Measurements from ENCODE around the gene TBX18.

Gene TBX18

GRCh38 chr6:84667252-84668213, 96.9 kb downstream of the TBX18 start:
- DNase-seq = no peak

- DNase-seq = no peak
Measured at GRCh38 chr6:84665401-84665800, 99.0 kb downstream of the TBX18 start.

GRCh38 chr6:84663866-84664265, 100.5 kb downstream of the TBX18 start:
- no peak for DNase-seq

- no peak for DNase-seq
Measured at GRCh38 chr6:84657486-84657885, 106.9 kb downstream of the TBX18 start.

GRCh38 chr6:84657025-84657424, 107.4 kb downstream of the TBX18 start:
- DNase-seq = no peak

GRCh38 chr6:84653027-84653551, 111.3 kb downstream of the TBX18 start:
- DNase-seq = no peak

GRCh38 chr6:84652356-84653026, 111.9 kb downstream of the TBX18 start:
- no peak for DNase-seq

GRCh38 chr6:84651583-84651982, 112.8 kb downstream of the TBX18 start:
- DNase-seq = no peak

- DNase-seq = no peak
Measured at GRCh38 chr6:84648444-84648843, 116.0 kb downstream of the TBX18 start.

GRCh38 chr6:84645563-84646266, 118.7 kb downstream of the TBX18 start:
- no peak for DNase-seq

GRCh38 chr6:84645000-84645399, 119.4 kb downstream of the TBX18 start:
- no peak for DNase-seq

GRCh38 chr6:84643778-84644177, 120.6 kb downstream of the TBX18 start:
- DNase-seq = no peak

GRCh38 chr6:84641076-84641475, 123.3 kb downstream of the TBX18 start:
- no peak for DNase-seq

- no peak for DNase-seq
Measured at GRCh38 chr6:84639396-84639795, 125.0 kb downstream of the TBX18 start.

- DNase-seq = no peak
Measured at GRCh38 chr6:84638286-84638685, 126.1 kb downstream of the TBX18 start.

Data from activated CD4-positive, alpha-beta T cell treated with anti-CD3 and anti-CD28 coated beads, Interleukin-2, amount 50 U/mL, for 16 hours (primary cell).